Thoracic aorta (tissue), 2 donors: Measurements from ENCODE around the gene ACOX3. TPM values are rescaled to one million over a fixed set of nuclear protein-coding genes. Genes with fewer than 3 reads are reported as not detected.
A peak's percentile ranks its signal among the peaks of the same experiment; 100 is the strongest.

Experiments
- ATAC-seq: fragments of 150-250 bp; one replicate; pipeline ENCODE4 v1.8.0; 2017; ENCODE audit warnings: low read depth; ENCODE audit not compliant: insufficient number of reproducible peaks, low FRiP score
- DNase-seq: peaks from one replicate; pipeline ENCODE4 v3.0.0-alpha.2; 2020; ENCODE audit warnings: low spot score
- H3K27ac ChIP-seq, 2 donors: fragments of 200-600 bp; sonication (generic); 1 replicate in 1 of 2; 2 replicates in 1 of 2; pipeline ENCODE4 v1.5.1; 2016; ENCODE audit warnings: mild to moderate bottlenecking in 2 of 2, moderate library complexity in 2 of 2
- H3K27me3 ChIP-seq: fragments of 200-600 bp; sonication (generic); replicated peaks from 2 replicates; pipeline ENCODE4 v1.6.0; 2016; ENCODE audit warnings: mild to moderate bottlenecking; ENCODE audit not compliant: insufficient read depth
- H3K36me3 ChIP-seq: fragments of 200-600 bp; sonication (generic); one replicate; pipeline ENCODE4 v1.5.1; 2016
- H3K4me1 ChIP-seq, 2 donors: fragments of 200-600 bp; sonication (generic); 1 replicate in 1 of 2; 2 replicates in 1 of 2; pipeline versions ENCODE4 v1.5.1 to v1.6.0; 2016; ENCODE audit warnings: low read depth in 2 of 2, mild to moderate bottlenecking in 1 of 2; ENCODE audit not compliant: control insufficient read depth in 1 of 2
- H3K4me3 ChIP-seq: fragments of 200-600 bp; sonication (generic); 2 replicates; pipeline ENCODE4 v1.5.1; 2016; ENCODE audit warnings: mild to moderate bottlenecking
- H3K9me3 ChIP-seq: fragments of 200-600 bp; sonication (generic); 2 replicates; pipeline ENCODE4 v1.5.1; 2016
- CTCF ChIP-seq: fragments of 200-600 bp; sonication (generic); IDR thresholded peaks from one replicate; pipeline ENCODE4 v1.5.1; 2019; ENCODE audit warnings: antibody characterized with exemption
- total RNA-seq, 2 donors: library from RNA; depleted of rRNA; stranded (reverse); fragments of >200 nt; gene quantifications; one replicate each; pipeline versions ENCODE4 v1.1.0 to v1.2.3, GENCODE V29; 2016

Gene ACOX3
- total RNA-seq, 2 donors from 2014 or later, result 47.8 to 72.7 TPM

- H3K4me3 ChIP-seq, result no peak overlapping the region
- H3K9me3 ChIP-seq, result no peaks in the 10 kb centered on the region
- H3K27ac ChIP-seq, result peak overlapping the region; percentile 79 to 81
- H3K4me1 ChIP-seq, result peaks cover 20 to 31% of the 10 kb centered on the region in 2 donors
- H3K27me3 ChIP-seq, result no peaks in the 10 kb centered on the region
- no peak for TF ChIP-seq CTCF
- DNase-seq, result no peak
- no peak for ATAC-seq
- H3K36me3 ChIP-seq, result peaks cover 15% of the 10 kb centered on the region
These were observed 33.5 kb upstream of the ACOX3 start for GRCh38 chr4:8473920-8474590.

DNA sequence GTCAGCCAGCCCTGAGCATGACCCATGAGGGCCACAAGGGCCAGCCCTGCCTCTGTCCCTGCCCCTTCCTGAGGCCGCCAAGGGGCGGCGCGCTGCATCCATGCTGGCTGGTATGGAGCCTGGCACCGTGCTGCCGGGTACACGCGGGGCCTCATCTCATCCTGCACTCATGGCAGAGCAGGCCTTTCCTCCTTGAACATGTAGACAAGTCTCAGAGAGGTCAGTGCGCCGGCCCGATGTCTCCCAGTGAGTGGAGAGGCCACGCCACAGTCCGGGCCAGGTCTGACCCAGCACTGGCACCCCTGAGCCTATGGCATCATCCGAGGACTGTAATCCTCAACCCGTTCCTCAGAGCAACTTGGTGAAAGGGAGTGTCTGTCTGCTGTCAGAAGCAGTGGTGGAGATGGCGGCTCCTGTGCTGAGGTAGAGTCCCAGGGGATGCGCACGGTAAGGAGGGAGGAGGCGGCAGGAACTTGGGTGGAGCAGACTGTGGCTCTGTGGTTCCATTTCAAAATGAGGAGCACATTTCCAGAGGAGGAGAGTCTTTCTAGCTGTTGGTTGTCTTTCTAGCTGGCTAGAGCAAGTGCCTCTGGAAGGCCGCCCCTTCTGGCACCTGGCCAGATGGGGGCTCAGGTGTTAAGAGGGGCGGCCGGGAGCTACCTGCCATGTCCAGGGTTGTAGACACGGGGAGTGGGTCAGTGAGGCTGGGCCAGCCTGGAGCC, 32.8 kb upstream of the ACOX3 start:
- TF ChIP-seq CTCF, result no peak
- H3K9me3 ChIP-seq, result no peaks in the 10 kb centered on the region
- no peaks in the 10 kb centered on the region for H3K27me3 ChIP-seq
- peak overlapping the region; percentile 13 for H3K4me3 ChIP-seq
- H3K27ac ChIP-seq, result peak overlapping the region; percentile 79 to 81
- ATAC-seq (no peak), DNase-seq (no peak)
- H3K4me1 ChIP-seq, result peaks cover 20 to 31% of the 10 kb centered on the region in 2 donors
- peaks cover 15% of the 10 kb centered on the region for H3K36me3 ChIP-seq

GRCh38 chr4:8472689-8473197, 32.2 kb upstream of the ACOX3 start:
- no peak for DNase-seq
- no peaks in the 10 kb centered on the region for H3K27me3 ChIP-seq
- no peak for TF ChIP-seq CTCF
- H3K36me3 ChIP-seq, result peaks cover 18% of the 10 kb centered on the region
- peaks cover 20 to 31% of the 10 kb centered on the region in 2 donors for H3K4me1 ChIP-seq
- H3K9me3 ChIP-seq, result no peaks in the 10 kb centered on the region
- peak overlapping the region; percentile 13 for H3K4me3 ChIP-seq
- peak overlapping the region; percentile 79 to 81 for H3K27ac ChIP-seq
- no peak for ATAC-seq

- ATAC-seq (no peak), DNase-seq (no peak)
- no peaks in the 10 kb centered on the region for H3K27me3 ChIP-seq
- H3K9me3 ChIP-seq, result no peaks in the 10 kb centered on the region
- peak overlapping the region; percentile 79 to 81 for H3K27ac ChIP-seq
- TF ChIP-seq CTCF, result no peak
- H3K4me3 ChIP-seq, result no peak overlapping the region
- peaks cover 20 to 31% of the 10 kb centered on the region in 2 donors for H3K4me1 ChIP-seq
- H3K36me3 ChIP-seq, result peaks cover 18% of the 10 kb centered on the region
These were observed 31.7 kb upstream of the ACOX3 start for GRCh38 chr4:8472158-8472688.

GRCh38 chr4:8471211-8471875, 30.8 kb upstream of the ACOX3 start:
- no peak for ATAC-seq
- H3K27ac ChIP-seq, result no peak overlapping the region
- peaks cover 21% of the 10 kb centered on the region for H3K36me3 ChIP-seq

More at GRCh38 chr4:8471211-8471875, 30.8 kb upstream of the ACOX3 start:
- Histone ChIP-seq H3K27me3 (no peaks in the 10 kb centered on the region), H3K4me1 (peaks cover 20 to 31% of the 10 kb centered on the region in 2 donors), H3K4me3 (no peak overlapping the region), H3K9me3 (no peaks in the 10 kb centered on the region)
- TF ChIP-seq CTCF, result no peak
- DNase-seq, result no peak
